Measurements from ENCODE around the gene ATP1A4. TPM values are rescaled to one million over a fixed set of nuclear protein-coding genes. Genes with fewer than 3 reads are reported as not detected.
A peak's percentile ranks its signal among the peaks of the same experiment; 100 is the strongest.

The ATP1A4 gene
- total and polyA plus RNA-seq, 2 of the 13 experiments (the other 11 are each of a cell fraction or from before 2014, with no cell fraction given), result not detected

GRCh38 chr1:160108888-160109662, 42.3 kb upstream of the ATP1A4 start (continued):
- no peak for TF ChIP-seq AKNA (CRISPR knock-in tag; IDR thresholded peaks at IDR 0.05; ENCODE audit: borderline replicate concordance)
- no peak for TF ChIP-seq RELA (CRISPR knock-in tag; IDR thresholded peaks at IDR 0.05)
- no peak for TF ChIP-seq PCBP2 (optimal IDR thresholded peaks at IDR 0.05; ENCODE audit: low read depth, low read length, poor library complexity, severe bottlenecking)
- no peak for TF ChIP-seq SNAI1 (CRISPR knock-in tag; IDR thresholded peaks at IDR 0.05; ENCODE audit: borderline replicate concordance)
- no peak for TF ChIP-seq RBM22 (optimal IDR thresholded peaks at IDR 0.05; ENCODE audit: low read length)
- TF ChIP-seq ZSCAN29 (CRISPR knock-in tag; conservative IDR thresholded peaks at IDR 0.05), result no peak
- no peak for TF ChIP-seq FOSL1 (CRISPR knock-in tag; IDR thresholded peaks at IDR 0.05; ENCODE audit: borderline replicate concordance)
- no peak for TF ChIP-seq SUZ12 (IDR thresholded peaks at IDR 0.05; ENCODE audit: low read depth, low read length)
- peak; percentile 54; the same call in 1 of the 2 replicates for TF ChIP-seq NCOR1 (IDR thresholded peaks at IDR 0.05; ENCODE audit: borderline replicate concordance, low read length)
- TF ChIP-seq GATAD1 (CRISPR knock-in tag; IDR thresholded peaks at IDR 0.05), result no peak
- no peak for TF ChIP-seq ZNF234 (CRISPR knock-in tag; conservative IDR thresholded peaks at IDR 0.05)
- no peak for TF ChIP-seq ZNF101 (CRISPR knock-in tag; IDR thresholded peaks at IDR 0.05; ENCODE audit: borderline replicate concordance, low read depth)
- TF ChIP-seq XRCC5 (optimal IDR thresholded peaks at IDR 0.05; ENCODE audit: low read length), result peak; percentile 16
- TF ChIP-seq IRF1 (CRISPR knock-in tag; IDR thresholded peaks at IDR 0.05; ENCODE audit: low read depth), result no peak
- TF ChIP-seq LCORL (IDR thresholded peaks at IDR 0.05), result no peak
- peak; percentile 52; the same call in 1 of the 2 replicates for TF ChIP-seq LCORL (CRISPR knock-in tag; IDR thresholded peaks at IDR 0.05)
- TF ChIP-seq RAD21 (CRISPR knock-in tag; IDR thresholded peaks at IDR 0.05), result 0 out of 2 replicates have a peak, but pooled peaks have one; percentile 12
- TF ChIP-seq ZNF670 (CRISPR knock-in tag; IDR thresholded peaks at IDR 0.05; ENCODE audit: borderline replicate concordance), result no peak
- TF ChIP-seq MLXIP (CRISPR knock-in tag; IDR thresholded peaks at IDR 0.05; ENCODE audit: borderline replicate concordance), result no peak

Measured in HepG2 (cell line).